Fibroblast of lung (primary cell): ENCODE data around the gene TMEM8B. TPM values are rescaled to one million over a fixed set of nuclear protein-coding genes. Genes with fewer than 3 reads are reported as not detected.
"Not testable (repeated sequence)": the region's sequence is repeated elsewhere in the genome, so short reads cannot be mapped to it uniquely, and the experiment has no call there.

Source experiments
- DNase-seq, 2 donors: peaks; one replicate each; pipeline versions ENCODE4 v3.0.0 to v3.0.0-alpha.2; 2010; ENCODE audit warnings: low read depth in 2 of 2
- H2AFZ ChIP-seq: 2 replicates; pipeline ENCODE4 v1.5.1; 2012; ENCODE audit warnings: low read length, control low read depth, inconsistent platforms
- H3K27ac ChIP-seq: 2 replicates; pipeline ENCODE4 v1.5.1; 2011; ENCODE audit warnings: low read length, control low read depth; ENCODE audit not compliant: insufficient read depth
- H3K27me3 ChIP-seq: 2 replicates; pipeline ENCODE4 v1.5.1; 2011; ENCODE audit warnings: mild to moderate bottlenecking, low read length; ENCODE audit not compliant: control insufficient read depth, insufficient read depth
- H3K36me3 ChIP-seq: 2 replicates; pipeline ENCODE4 v1.5.1; 2011; ENCODE audit warnings: low read length; ENCODE audit not compliant: control insufficient read depth, insufficient read depth
- H3K4me1 ChIP-seq: 2 replicates; pipeline ENCODE4 v1.5.1; 2011; ENCODE audit warnings: low read length; ENCODE audit not compliant: control insufficient read depth, insufficient read depth; ENCODE audit errors: extremely low read depth
- H3K4me2 ChIP-seq: 2 replicates; pipeline ENCODE4 v1.5.1; 2011; ENCODE audit warnings: low read length, control low read depth; ENCODE audit not compliant: insufficient read depth; ENCODE audit errors: extremely low read depth
- H3K4me3 ChIP-seq, 4 experiments: fragments of 200-600 bp in 1 of 4; sonication (generic) in 1 of 4; replicated peaks in 1 of 4; 2 replicates each; pipeline ENCODE4 v1.5.1; 2011 to 2016; ENCODE audit warnings: low read length in 4 of 4, low read depth in 3 of 4, mild to moderate bottlenecking in 3 of 4, control low read depth in 2 of 4, inconsistent platforms in 1 of 4, mixed read lengths in 1 of 4; ENCODE audit not compliant: insufficient read depth in 1 of 4; ENCODE audit errors: control extremely low read depth in 1 of 4
- H3K79me2 ChIP-seq: 2 replicates; pipeline ENCODE4 v1.5.1; 2012; ENCODE audit warnings: mild to moderate bottlenecking, low read length, inconsistent platforms; ENCODE audit not compliant: control insufficient read depth, insufficient read depth
- H3K9ac ChIP-seq: 2 replicates; pipeline ENCODE4 v1.5.1; 2011; ENCODE audit warnings: mild to moderate bottlenecking, low read length, control low read depth; ENCODE audit not compliant: insufficient read depth
- H3K9me3 ChIP-seq: 2 replicates; pipeline ENCODE4 v1.5.1; 2012; ENCODE audit warnings: low read depth, low read length; ENCODE audit not compliant: control insufficient read depth, insufficient read depth
- H4K20me1 ChIP-seq: 2 replicates; pipeline ENCODE4 v1.5.1; 2011; ENCODE audit warnings: low read length; ENCODE audit not compliant: control insufficient read depth, insufficient read depth; ENCODE audit errors: extremely low read depth
- EZH2 ChIP-seq: IDR thresholded peaks from 2 replicates; pipeline ENCODE4 v1.5.1; 2012; ENCODE audit warnings: low read length, control low read depth, mild to moderate bottlenecking; ENCODE audit errors: missing control alignments
- polyA plus RNA-seq, 2 donors: library from polyadenylated mRNA; depleted of rRNA in 1 of 2; stranded (reverse) in 1 of 2; unstranded in 1 of 2; fragments of >200 nt; gene quantifications; 2 replicates each; pipeline ENCODE4 v1.2.1, GENCODE V29; 2011 to 2012; ENCODE audit warnings: missing spikeins in 1 of 2
- total RNA-seq: library from RNA; depleted of rRNA; stranded (reverse); fragments of >200 nt; gene quantifications from 2 replicates; pipeline ENCODE4 v1.2.1, GENCODE V29; 2014
- TF ChIP-seq, protein P1 (sequence below), 2 donors: IDR thresholded peaks in 1 of 2; conservative IDR thresholded peaks in 1 of 2; 1 replicate in 1 of 2; 2 replicates in 1 of 2; pipeline ENCODE4 v1.5.1; 2011 to 2012; ENCODE audit warnings: low read length in 2 of 2, control low read depth in 1 of 2, inconsistent platforms in 1 of 2, low read depth in 1 of 2, mild to moderate bottlenecking in 1 of 2

TMEM8B gene
- total and polyA plus RNA-seq, 2 donors (not counting 1 experiment from before 2014, with no cell fraction given): 2.7 to 3.0 TPM

DNA sequence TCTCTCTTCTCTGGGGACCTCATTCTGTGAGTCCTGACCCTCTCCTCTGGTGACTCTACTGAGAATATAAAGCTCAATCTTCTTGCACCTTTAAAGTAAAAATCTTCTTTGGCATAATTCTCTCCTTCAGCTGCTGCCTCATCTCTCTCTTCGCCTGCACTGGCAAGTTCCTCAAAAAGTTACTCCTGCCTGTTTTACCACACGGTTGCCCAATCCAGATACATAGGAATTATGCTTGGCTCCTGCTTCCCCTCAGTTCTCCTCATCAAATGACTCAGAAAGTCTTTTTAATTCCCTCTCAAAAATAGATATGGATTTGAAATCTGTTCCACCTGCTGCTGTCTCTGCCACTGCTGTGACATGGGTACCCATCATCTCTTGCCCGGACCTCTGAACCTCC is 62.6 kb downstream of the TMEM8B start:
- no peak overlapping the region for H3K9ac ChIP-seq
- no peak overlapping the region for H3K27ac ChIP-seq
- no peak for TF ChIP-seq EZH2
- TF ChIP-seq, protein P1, sequence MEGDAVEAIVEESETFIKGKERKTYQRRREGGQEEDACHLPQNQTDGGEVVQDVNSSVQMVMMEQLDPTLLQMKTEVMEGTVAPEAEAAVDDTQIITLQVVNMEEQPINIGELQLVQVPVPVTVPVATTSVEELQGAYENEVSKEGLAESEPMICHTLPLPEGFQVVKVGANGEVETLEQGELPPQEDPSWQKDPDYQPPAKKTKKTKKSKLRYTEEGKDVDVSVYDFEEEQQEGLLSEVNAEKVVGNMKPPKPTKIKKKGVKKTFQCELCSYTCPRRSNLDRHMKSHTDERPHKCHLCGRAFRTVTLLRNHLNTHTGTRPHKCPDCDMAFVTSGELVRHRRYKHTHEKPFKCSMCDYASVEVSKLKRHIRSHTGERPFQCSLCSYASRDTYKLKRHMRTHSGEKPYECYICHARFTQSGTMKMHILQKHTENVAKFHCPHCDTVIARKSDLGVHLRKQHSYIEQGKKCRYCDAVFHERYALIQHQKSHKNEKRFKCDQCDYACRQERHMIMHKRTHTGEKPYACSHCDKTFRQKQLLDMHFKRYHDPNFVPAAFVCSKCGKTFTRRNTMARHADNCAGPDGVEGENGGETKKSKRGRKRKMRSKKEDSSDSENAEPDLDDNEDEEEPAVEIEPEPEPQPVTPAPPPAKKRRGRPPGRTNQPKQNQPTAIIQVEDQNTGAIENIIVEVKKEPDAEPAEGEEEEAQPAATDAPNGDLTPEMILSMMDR (conservative IDR thresholded peaks at IDR 0.05 in 1 of 2, IDR thresholded peaks at IDR 0.05 in 1 of 2; ENCODE audit: low read depth in 1 of 2, low read length in 2 of 2): no peak
- no peaks in the 10 kb centered on the region for H3K4me1 ChIP-seq
- no peak overlapping the region for H2AFZ ChIP-seq
- DNase-seq: no peak
- H3K36me3 ChIP-seq: no peaks in the 10 kb centered on the region
- no peaks in the 10 kb centered on the region for H3K9me3 ChIP-seq
- peaks cover 16% of the 10 kb centered on the region for H3K27me3 ChIP-seq
- no peaks in the 10 kb centered on the region for H3K79me2 ChIP-seq
- no peaks in the 10 kb centered on the region for H4K20me1 ChIP-seq
- H3K4me2 ChIP-seq: no peak overlapping the region
- no peak overlapping the region for H3K4me3 ChIP-seq

DNA sequence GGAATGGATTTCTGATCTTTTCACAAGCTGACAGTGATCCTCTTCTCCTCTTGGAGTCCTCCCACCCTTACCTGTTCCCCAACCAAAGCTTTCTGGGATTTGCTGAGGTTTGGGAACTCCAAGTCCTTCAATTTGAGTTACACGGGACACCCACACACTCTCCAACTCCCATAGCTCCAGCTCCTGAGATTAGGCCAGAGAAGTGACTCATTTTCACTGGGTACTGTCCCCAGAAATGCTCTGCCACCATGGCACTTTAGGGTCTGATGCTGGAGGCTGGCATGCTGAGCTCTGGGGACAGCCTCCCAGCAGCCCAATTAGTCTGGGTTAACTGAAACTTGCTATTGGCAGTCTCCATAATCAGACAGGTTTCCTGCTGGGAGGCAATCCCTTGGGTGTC is 63.0 kb downstream of the TMEM8B start:
- H3K4me2 ChIP-seq: no peak overlapping the region
- H4K20me1 ChIP-seq: no peaks in the 10 kb centered on the region
- H3K27me3 ChIP-seq: peaks cover 16% of the 10 kb centered on the region
- no peak for TF ChIP-seq EZH2
- TF ChIP-seq, protein P1 (conservative IDR thresholded peaks at IDR 0.05 in 1 of 2, IDR thresholded peaks at IDR 0.05 in 1 of 2; ENCODE audit: low read depth in 1 of 2, low read length in 2 of 2): no peak
- no peaks in the 10 kb centered on the region for H3K79me2 ChIP-seq
- no peak overlapping the region for H3K9ac ChIP-seq
- H3K4me3 ChIP-seq: no peak overlapping the region
- no peak overlapping the region for H3K27ac ChIP-seq
- H2AFZ ChIP-seq: no peak overlapping the region
- H3K36me3 ChIP-seq: no peaks in the 10 kb centered on the region
- H3K4me1 ChIP-seq: no peaks in the 10 kb centered on the region
- no peak for DNase-seq
- no peaks in the 10 kb centered on the region for H3K9me3 ChIP-seq

DNA sequence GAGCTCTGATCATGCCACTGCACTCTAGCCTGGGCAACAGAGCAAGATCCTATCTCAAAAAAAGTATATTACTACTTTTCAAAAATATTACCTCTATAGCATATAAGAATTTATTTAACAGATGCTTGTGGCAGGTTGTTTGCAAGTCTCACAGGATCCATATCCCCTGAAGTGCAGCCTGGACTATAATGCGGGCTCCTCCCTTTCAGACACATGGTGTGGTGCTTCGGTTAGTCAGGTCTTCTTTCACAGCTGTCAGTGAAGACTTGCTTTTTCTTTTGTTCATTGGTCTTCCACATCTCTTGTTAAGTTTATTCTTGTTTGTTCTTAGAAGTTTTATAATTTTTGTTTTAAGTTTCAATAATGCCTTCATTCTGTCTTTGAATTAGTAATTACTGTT is 67.5 kb downstream of the TMEM8B start:
- TF ChIP-seq, protein P1 (conservative IDR thresholded peaks at IDR 0.05 in 1 of 2, IDR thresholded peaks at IDR 0.05 in 1 of 2; ENCODE audit: low read depth in 1 of 2, low read length in 2 of 2): no peak
- no peak for TF ChIP-seq EZH2
- Histone ChIP-seq H4K20me1 (no peaks in the 10 kb centered on the region), H3K27ac (no peak overlapping the region), H3K4me2 (no peak overlapping the region), H3K9me3 (no peaks in the 10 kb centered on the region), H3K4me3 (no peak overlapping the region), H2AFZ (no peak overlapping the region), H3K9ac (no peak overlapping the region), H3K4me1 (no peaks in the 10 kb centered on the region), H3K27me3 (peaks cover 13% of the 10 kb centered on the region), H3K36me3 (no peaks in the 10 kb centered on the region), H3K79me2 (no peaks in the 10 kb centered on the region)
- no peak for DNase-seq

DNA sequence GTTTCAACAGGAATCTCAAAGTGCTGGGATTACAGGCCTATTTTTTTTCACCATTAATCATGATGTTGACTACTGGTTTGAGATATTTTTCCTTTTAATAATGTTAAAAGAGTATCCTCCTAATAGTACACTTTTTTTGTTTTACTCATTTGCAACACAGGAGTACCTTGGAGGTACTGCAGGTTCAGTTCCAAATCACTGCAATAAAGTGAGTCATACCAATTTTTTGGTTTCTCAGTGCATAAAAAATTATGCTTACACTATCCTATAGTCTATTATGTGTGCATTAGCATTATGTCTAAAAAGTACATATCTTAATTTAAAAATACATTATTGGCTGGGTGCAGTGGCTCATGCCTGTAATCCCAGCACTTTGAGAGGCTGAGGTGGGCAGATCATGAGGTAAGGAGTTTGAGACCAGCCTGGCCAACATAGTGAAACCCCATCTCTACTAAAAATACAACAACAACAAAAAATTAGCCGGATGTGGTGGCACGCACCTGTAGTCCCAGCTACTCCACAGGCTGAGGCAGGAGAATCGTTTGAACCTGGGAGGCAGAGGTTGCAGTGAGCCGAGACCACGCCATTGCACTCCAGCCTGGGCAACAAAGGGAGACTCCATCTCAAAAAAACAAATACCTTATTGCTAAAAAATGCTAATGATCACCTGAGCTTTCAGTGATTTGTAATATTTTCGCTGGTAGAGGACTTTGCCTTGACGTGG is 68.5 kb downstream of the TMEM8B start:
- not testable (repeated sequence) for H4K20me1 ChIP-seq, DNase-seq, H3K4me3 ChIP-seq, H3K27ac ChIP-seq, H3K9ac ChIP-seq, H3K4me2 ChIP-seq, H3K79me2 ChIP-seq, H3K9me3 ChIP-seq, H3K4me1 ChIP-seq, H3K36me3 ChIP-seq, H2AFZ ChIP-seq
- peaks cover 11% of the 10 kb centered on the region for H3K27me3 ChIP-seq
